ENCODE results near the gene VTI1B. TPM values are rescaled to one million over a fixed set of nuclear protein-coding genes. Genes with fewer than 3 reads are reported as not detected.
A peak's percentile ranks its signal among the peaks of the same experiment; 100 is the strongest.

Gene VTI1B
- total and polyA plus RNA-seq, 2 of the 4 experiments (the other 2 are of a cell fraction) = 61.8 to 90.2 TPM

DNA sequence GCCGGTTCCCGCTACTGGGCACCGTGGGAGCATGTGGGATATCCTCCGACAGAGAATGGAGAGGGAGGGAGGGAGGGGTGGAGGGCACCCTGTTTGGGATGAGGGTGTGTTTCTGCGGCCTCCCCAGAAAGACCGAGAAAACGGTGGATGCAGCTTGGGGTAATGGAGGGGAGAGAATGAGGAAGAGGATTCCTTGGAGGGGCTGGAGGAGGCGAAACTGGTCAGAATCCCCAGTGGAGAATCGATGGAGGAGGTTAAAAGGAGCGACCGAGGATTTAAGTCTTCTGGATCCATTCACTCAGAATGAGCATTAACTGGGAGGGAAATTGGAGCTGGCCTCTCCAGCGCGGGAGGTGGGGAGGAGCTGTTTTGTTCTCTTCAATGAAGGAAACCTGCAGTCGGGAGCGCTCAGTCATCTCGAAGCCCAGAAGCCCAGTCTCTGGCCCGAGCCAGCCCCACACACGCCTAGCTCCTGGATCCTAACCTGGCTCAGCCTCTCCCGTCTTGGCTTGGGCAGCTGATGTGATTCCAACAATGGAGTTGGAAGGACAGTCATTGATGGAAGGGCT is 54.1 kb downstream of the VTI1B start:
- no peak for TF ChIP-seq RAD21 (IDR thresholded peaks at IDR 0.05; ENCODE audit: low read length)
- TF ChIP-seq SMC3 (IDR thresholded peaks at IDR 0.05; ENCODE audit: low read depth, low read length) = no peak
- no peak for TF ChIP-seq RCOR1 (IDR thresholded peaks at IDR 0.05; ENCODE audit: insufficient replicate concordance, low read length)
- no peak for TF ChIP-seq MXI1 (IDR thresholded peaks at IDR 0.05; ENCODE audit: borderline replicate concordance, low read depth, low read length)
- no peak for TF ChIP-seq CEBPB (IDR thresholded peaks at IDR 0.05; ENCODE audit: low read depth, low read length)
- TF ChIP-seq MAFK (IDR thresholded peaks at IDR 0.05; ENCODE audit: low read depth, low read length) = no peak
- no peak for TF ChIP-seq CHD1 (IDR thresholded peaks at IDR 0.05; ENCODE audit: low read depth, low read length)
- TF ChIP-seq BHLHE40 (IDR thresholded peaks at IDR 0.05; ENCODE audit: low read depth, low read length) = no peak
- no peak for TF ChIP-seq MAZ (IDR thresholded peaks at IDR 0.05; ENCODE audit: borderline replicate concordance, low read depth, low read length)
- TF ChIP-seq FOS (IDR thresholded peaks at IDR 0.05; ENCODE audit: low read depth, low read length) = no peak
- TF ChIP-seq, protein P1, sequence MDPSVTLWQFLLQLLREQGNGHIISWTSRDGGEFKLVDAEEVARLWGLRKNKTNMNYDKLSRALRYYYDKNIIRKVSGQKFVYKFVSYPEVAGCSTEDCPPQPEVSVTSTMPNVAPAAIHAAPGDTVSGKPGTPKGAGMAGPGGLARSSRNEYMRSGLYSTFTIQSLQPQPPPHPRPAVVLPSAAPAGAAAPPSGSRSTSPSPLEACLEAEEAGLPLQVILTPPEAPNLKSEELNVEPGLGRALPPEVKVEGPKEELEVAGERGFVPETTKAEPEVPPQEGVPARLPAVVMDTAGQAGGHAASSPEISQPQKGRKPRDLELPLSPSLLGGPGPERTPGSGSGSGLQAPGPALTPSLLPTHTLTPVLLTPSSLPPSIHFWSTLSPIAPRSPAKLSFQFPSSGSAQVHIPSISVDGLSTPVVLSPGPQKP (IDR thresholded peaks at IDR 0.05; ENCODE audit: borderline replicate concordance, low read depth, low read length) = no peak
- TF ChIP-seq, protein P2, sequence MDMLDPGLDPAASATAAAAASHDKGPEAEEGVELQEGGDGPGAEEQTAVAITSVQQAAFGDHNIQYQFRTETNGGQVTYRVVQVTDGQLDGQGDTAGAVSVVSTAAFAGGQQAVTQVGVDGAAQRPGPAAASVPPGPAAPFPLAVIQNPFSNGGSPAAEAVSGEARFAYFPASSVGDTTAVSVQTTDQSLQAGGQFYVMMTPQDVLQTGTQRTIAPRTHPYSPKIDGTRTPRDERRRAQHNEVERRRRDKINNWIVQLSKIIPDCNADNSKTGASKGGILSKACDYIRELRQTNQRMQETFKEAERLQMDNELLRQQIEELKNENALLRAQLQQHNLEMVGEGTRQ (IDR thresholded peaks at IDR 0.05; ENCODE audit: low read depth, low read length) = no peak
- TF ChIP-seq POLR2A (IDR thresholded peaks at IDR 0.05; ENCODE audit: low read depth, low read length) = no peak
- TF ChIP-seq, protein P3, sequence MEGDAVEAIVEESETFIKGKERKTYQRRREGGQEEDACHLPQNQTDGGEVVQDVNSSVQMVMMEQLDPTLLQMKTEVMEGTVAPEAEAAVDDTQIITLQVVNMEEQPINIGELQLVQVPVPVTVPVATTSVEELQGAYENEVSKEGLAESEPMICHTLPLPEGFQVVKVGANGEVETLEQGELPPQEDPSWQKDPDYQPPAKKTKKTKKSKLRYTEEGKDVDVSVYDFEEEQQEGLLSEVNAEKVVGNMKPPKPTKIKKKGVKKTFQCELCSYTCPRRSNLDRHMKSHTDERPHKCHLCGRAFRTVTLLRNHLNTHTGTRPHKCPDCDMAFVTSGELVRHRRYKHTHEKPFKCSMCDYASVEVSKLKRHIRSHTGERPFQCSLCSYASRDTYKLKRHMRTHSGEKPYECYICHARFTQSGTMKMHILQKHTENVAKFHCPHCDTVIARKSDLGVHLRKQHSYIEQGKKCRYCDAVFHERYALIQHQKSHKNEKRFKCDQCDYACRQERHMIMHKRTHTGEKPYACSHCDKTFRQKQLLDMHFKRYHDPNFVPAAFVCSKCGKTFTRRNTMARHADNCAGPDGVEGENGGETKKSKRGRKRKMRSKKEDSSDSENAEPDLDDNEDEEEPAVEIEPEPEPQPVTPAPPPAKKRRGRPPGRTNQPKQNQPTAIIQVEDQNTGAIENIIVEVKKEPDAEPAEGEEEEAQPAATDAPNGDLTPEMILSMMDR (conservative IDR thresholded peaks at IDR 0.05; ENCODE audit: low read depth, low read length) = no peak
- TF ChIP-seq RFX5 (IDR thresholded peaks at IDR 0.05; ENCODE audit: low read depth, low read length) = no peak
- TF ChIP-seq NFE2L2 (IDR thresholded peaks at IDR 0.05; ENCODE audit: low read depth, low read length) = no peak
- Histone ChIP-seq H3K27ac (ENCODE audit: insufficient read depth, low read length) (no peak overlapping the region), H2BK5ac (ENCODE audit: low read depth, low read length, poor library complexity, severe bottlenecking) (no peak overlapping the region), H3K56ac (ENCODE audit: extremely low read depth, insufficient read depth, low read length) (no peak overlapping the region), H4K5ac (ENCODE audit: low read depth, low read length) (no peak overlapping the region), H2AK5ac (ENCODE audit: low read depth, low read length) (no peak overlapping the region), H2BK15ac (ENCODE audit: low read depth, low read length) (0 out of 3 replicates have a peak overlapping the region, but pooled peaks have one; percentile 15), H3K9me1 (ENCODE audit: insufficient read depth, low read length) (no peaks in the 10 kb centered on the region), H2AFZ (replicated peaks; ENCODE audit: low read length, poor library complexity) (peak overlapping the region; percentile 94), H3K4me2 (ENCODE audit: low read depth, low read length) (peak overlapping the region; percentile 87), H3K14ac (replicated peaks; ENCODE audit: low read depth, low read length) (no peak overlapping the region), H3K79me1 (ENCODE audit: low read depth in 1 of 2, low read length in 2 of 2) (no peaks in the 10 kb centered on the region), H3K23ac (ENCODE audit: low read depth, low read length) (no peak overlapping the region), H3K9ac (ENCODE audit: low read depth, low read length) (no peak overlapping the region), H4K20me1 (ENCODE audit: insufficient read depth, low read length) (no peaks in the 10 kb centered on the region), H4K91ac (ENCODE audit: insufficient read depth, low read depth, low read length) (no peak overlapping the region), H3K18ac (ENCODE audit: low read depth, low read length) (no peak overlapping the region), H3K27me3 (ENCODE audit: control insufficient read depth, insufficient read depth, low read length) (peaks cover 3% of the 10 kb centered on the region), H2BK120ac (ENCODE audit: low read depth, low read length) (no peak overlapping the region), H2BK20ac (ENCODE audit: low read depth, low read length) (no peak overlapping the region), H3K9me3 (ENCODE audit: control insufficient read depth, insufficient read depth, low read length) (no peaks in the 10 kb centered on the region), H3K36me3 (ENCODE audit: control insufficient read depth, insufficient read depth, low read length) (no peaks in the 10 kb centered on the region), H3K4me1 (ENCODE audit: control insufficient read depth, insufficient read depth, low read length) (peaks cover 3% of the 10 kb centered on the region; the same call in 1 of the 2 replicates), H3K4me3 (ENCODE audit: insufficient read depth, low read depth, low read length) (peak overlapping the region; percentile 47), H2AK9ac (replicated peaks; ENCODE audit: low read depth, low read length, poor library complexity) (peak overlapping the region; percentile 62), H4K8ac (ENCODE audit: low read depth in 2 of 2, low read length in 2 of 2) (no peak overlapping the region), H3K4ac (ENCODE audit: low read depth, low read length) (no peak overlapping the region)
- ATAC-seq (ENCODE audit: low read depth) (peak; percentile 22), DNase-seq (peak; percentile 7)
- CTCF ChIA-PET = interaction anchor here (0.9 to 2.2 kb wide), 3 partner anchors 46 to 84 kb away, joined by 3 to 21 read pairs (median 5); no protein-coding TSS in a partner anchor
- intact Hi-C loops (cut with micrococcal nuclease) (no loop called here), in situ Hi-C loops (cut with MboI; ENCODE audit: low sequenced_read_pairs) (loop anchor here (5.0 kb wide), 1 partner anchor 47 kb away; no protein-coding TSS in a partner anchor), dilution Hi-C loops (cut with HindIII; ENCODE audit: low sequenced_read_pairs, unreplicated experiment) (no loop called here)
- POLR2A ChIA-PET (ENCODE audit: unreplicated experiment) = no interaction called here
- WGBS, 2 experiments (ENCODE audit: extremely low coverage in 2 of 2, insufficient read length in 1 of 2) = 2% methylated on average over 7 of the region's 19 CpGs; no CpG with 5 or more reads in 1 of the 2 experiments
- no TSS peak for BruUV-seq (replicated peaks)

Measured in IMR-90 (cell line).